Neutrophil (primary cell): ENCODE measurements around the gene SCN7A.
"Not testable (repeated sequence)": the region's sequence is repeated elsewhere in the genome, so short reads cannot be mapped to it uniquely, and the experiment has no call there.

Source experiments
- H3K27ac ChIP-seq: fragments of 200-600 bp; sonication (generic); 2 replicates; pipeline ENCODE4 v1.5.1; 2016; ENCODE audit warnings: mild to moderate bottlenecking, moderate library complexity
- H3K27me3 ChIP-seq: fragments of 200-600 bp; sonication (generic); 2 replicates; pipeline ENCODE4 v1.6.0; 2016; ENCODE audit warnings: mild to moderate bottlenecking
- H3K36me3 ChIP-seq: fragments of 200-600 bp; sonication (generic); 2 replicates; pipeline ENCODE4 v1.5.1; 2017
- H3K4me1 ChIP-seq, 2 experiments: fragments of 200-600 bp in 1 of 2; sonication (generic) in 1 of 2; 1 replicate in 1 of 2; 2 replicates in 1 of 2; pipeline versions ENCODE4 v1.5.1 to v1.6.1; 2013 to 2016; ENCODE audit warnings: low read depth in 1 of 2, low read length in 1 of 2, mild to moderate bottlenecking in 1 of 2, moderate library complexity in 1 of 2; ENCODE audit not compliant: control insufficient read depth in 1 of 2, insufficient read depth in 1 of 2
- H3K4me3 ChIP-seq, 2 experiments: fragments of 200-600 bp in 1 of 2; sonication (generic) in 1 of 2; 1 replicate in 1 of 2; 2 replicates in 1 of 2; pipeline ENCODE4 v1.5.1; 2013 to 2016; ENCODE audit warnings: low read depth in 1 of 2, low read length in 1 of 2, mild to moderate bottlenecking in 1 of 2, moderate library complexity in 1 of 2
- H3K9me3 ChIP-seq: fragments of 200-600 bp; sonication (generic); 2 replicates; pipeline ENCODE4 v1.5.1; 2016
- CTCF ChIP-seq: fragments of 200-600 bp; sonication (generic); IDR thresholded peaks from 2 replicates; pipeline ENCODE4 v1.5.1; 2016; ENCODE audit warnings: antibody characterized with exemption

Gene SCN7A

GRCh38 chr2:166411473-166412230 lies 82.4 kb downstream of the SCN7A start:
- Histone ChIP-seq H3K9me3 (no peaks in the 10 kb centered on the region), H3K4me1 (no peaks in the 10 kb centered on the region), H3K4me3 (no peak overlapping the region), H3K27me3 (no peaks in the 10 kb centered on the region), H3K27ac (no peak overlapping the region), H3K36me3 (no peaks in the 10 kb centered on the region)
- no peak for TF ChIP-seq CTCF

- no peak for TF ChIP-seq CTCF
- Histone ChIP-seq H3K9me3 (no peaks in the 10 kb centered on the region), H3K27me3 (no peaks in the 10 kb centered on the region), H3K36me3 (no peaks in the 10 kb centered on the region), H3K4me3 (no peak overlapping the region), H3K4me1 (no peaks in the 10 kb centered on the region), H3K27ac (no peak overlapping the region)
Observed at GRCh38 chr2:166410828-166411472, 83.1 kb downstream of the SCN7A start.

- not testable (repeated sequence) for H3K4me3 ChIP-seq, H3K4me1 ChIP-seq, H3K27me3 ChIP-seq
Observed at GRCh38 chr2:166407746-166408145, 86.3 kb downstream of the SCN7A start.

GRCh38 chr2:166406374-166406773 lies 87.7 kb downstream of the SCN7A start:
- no peak for TF ChIP-seq CTCF
- H3K9me3 ChIP-seq = no peaks in the 10 kb centered on the region
- no peaks in the 10 kb centered on the region for H3K36me3 ChIP-seq
- no peaks in the 10 kb centered on the region for H3K27me3 ChIP-seq
- no peak overlapping the region for H3K27ac ChIP-seq
- H3K4me1 ChIP-seq = no peaks in the 10 kb centered on the region
- no peak overlapping the region for H3K4me3 ChIP-seq

More at GRCh38 chr2:166407746-166408145, 86.3 kb downstream of the SCN7A start:
- H3K9me3 ChIP-seq, H3K36me3 ChIP-seq, H3K27ac ChIP-seq: not testable (repeated sequence)

GRCh38 chr2:166405569-166405926 lies 88.5 kb downstream of the SCN7A start:
- no peak overlapping the region for H3K27ac ChIP-seq
- H3K4me1 ChIP-seq = no peaks in the 10 kb centered on the region
- no peaks in the 10 kb centered on the region for H3K27me3 ChIP-seq
- TF ChIP-seq CTCF = no peak
- H3K4me3 ChIP-seq = no peak overlapping the region
- H3K9me3 ChIP-seq = no peaks in the 10 kb centered on the region
- no peaks in the 10 kb centered on the region for H3K36me3 ChIP-seq

GRCh38 chr2:166404831-166405568 lies 89.0 kb downstream of the SCN7A start:
- H3K27me3 ChIP-seq = no peaks in the 10 kb centered on the region
- H3K27ac ChIP-seq = no peak overlapping the region
- H3K4me1 ChIP-seq = no peaks in the 10 kb centered on the region
- no peak overlapping the region for H3K4me3 ChIP-seq
- no peaks in the 10 kb centered on the region for H3K36me3 ChIP-seq
- H3K9me3 ChIP-seq = no peaks in the 10 kb centered on the region
- TF ChIP-seq CTCF = no peak
